Left lobe of liver (tissue), 2 donors: ENCODE measurements around the gene ATP5MG. TPM values are rescaled to one million over a fixed set of nuclear protein-coding genes. Genes with fewer than 3 reads are reported as not detected.

Experiments
- ATAC-seq: fragments of 200-7000 bp; cut with Tn5 transposase; one replicate; pipeline ENCODE4 v1.9.1; 2020; ENCODE audit warnings: mild to moderate bottlenecking, moderate library complexity
- DNase-seq: peaks from one replicate; pipeline ENCODE4 v3.0.0-alpha.2; 2020; ENCODE audit warnings: low spot score
- total RNA-seq: library from RNA; stranded (reverse); gene quantifications from one replicate; pipeline ENCODE4 v1.2.1, GENCODE V29; 2021
- donor health status: DM: no; HTN: no; CAD: no; lungs with moderate emphysema.
- donor health status: DM: no; HTN: yes; CAD: no.

ATP5MG gene
- total RNA-seq, 1 donor from 2014 or later: 94.9 TPM

GRCh38 chr11:118441770-118442275, 40.4 kb downstream of the ATP5MG start:
- ATAC-seq (no peak), DNase-seq (no peak)

DNA sequence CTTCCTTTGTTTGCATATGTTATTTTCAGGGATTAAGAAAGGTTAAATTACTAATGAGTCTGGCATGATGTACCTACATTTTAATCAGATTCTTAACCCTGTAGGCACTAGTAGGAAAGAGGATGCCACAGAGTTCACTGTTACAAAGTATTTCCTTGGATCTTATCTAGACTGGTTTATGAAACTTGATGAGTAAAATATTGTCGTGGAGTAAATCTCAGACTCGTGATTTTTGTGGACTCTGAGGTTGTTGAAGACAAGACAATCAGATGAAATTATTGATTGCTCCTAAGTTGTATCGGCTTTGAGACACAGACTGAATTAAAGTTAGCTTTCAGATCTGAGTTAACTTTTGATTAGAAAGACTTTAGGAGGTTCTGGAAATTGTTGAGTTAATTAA, 40.9 kb downstream of the ATP5MG start:
- no peak for ATAC-seq
- no peak for DNase-seq

DNA sequence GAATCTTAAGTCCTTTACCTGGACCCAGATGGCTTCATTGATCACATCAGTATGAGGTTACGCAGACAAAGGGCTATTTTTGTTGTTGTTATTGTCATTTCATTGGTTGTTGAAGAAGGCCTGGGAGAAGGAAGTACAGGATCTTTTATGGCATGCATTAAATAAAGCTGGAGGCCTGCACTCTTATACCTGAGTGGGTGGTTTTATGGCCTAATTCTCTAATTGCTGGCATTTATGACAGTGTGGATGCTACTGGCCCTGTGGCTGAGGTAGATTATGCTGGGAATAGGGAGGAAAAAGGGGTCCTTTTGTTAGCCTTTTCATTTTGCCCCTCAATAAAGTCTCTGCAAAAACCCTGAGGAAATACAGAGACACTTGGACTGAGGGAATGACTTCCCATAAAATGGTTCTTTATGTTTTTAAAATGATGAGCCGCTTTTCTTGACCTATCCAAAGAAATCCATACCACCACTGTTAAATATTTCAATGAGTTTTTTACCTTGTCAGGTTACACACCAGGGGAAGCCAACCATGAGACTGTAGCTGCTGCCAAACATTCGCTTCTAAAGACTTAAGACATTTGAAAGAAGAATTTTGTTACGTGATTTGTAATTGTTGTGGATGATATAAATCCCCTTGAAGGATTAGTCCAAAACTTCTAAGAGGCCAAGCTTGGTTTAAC, 41.6 kb downstream of the ATP5MG start:
- no peak for DNase-seq
- ATAC-seq: no peak

DNA sequence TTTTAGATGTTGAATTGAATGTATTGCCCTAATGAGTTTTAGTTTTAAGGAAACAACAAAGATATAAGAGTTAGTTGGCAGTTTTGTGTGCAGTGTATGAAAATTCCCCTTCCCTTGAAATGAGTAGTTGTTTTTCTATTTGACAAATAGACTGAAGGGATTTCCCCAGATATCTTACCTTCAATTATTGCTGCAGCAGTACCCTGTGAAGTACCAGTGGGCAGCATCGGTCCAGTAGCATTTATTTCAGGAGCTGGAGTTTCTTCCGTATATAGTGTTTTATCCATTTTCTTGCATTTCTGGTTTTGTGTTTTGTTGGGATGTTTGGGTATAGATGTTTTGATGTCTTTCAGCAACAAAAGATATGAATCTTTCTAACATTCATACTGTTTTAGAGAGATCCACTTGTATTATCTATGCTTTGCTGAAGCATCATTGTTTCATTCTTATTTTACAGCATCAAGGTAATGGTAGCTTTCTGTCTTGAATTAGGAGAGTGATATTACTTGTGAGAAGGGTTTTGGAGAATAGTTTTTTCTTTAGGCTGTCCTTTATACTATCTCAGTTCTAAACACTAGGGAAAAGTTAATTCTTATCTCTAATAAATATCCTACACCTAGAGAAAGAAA, 42.3 kb downstream of the ATP5MG start:
- ATAC-seq: no peak

GRCh38 chr11:118447423-118447822, 46.0 kb downstream of the ATP5MG start:
- DNase-seq (no peak), ATAC-seq (no peak)

More for the DNA sequence above, 42.3 kb downstream of the ATP5MG start:
- no peak for DNase-seq

DNA sequence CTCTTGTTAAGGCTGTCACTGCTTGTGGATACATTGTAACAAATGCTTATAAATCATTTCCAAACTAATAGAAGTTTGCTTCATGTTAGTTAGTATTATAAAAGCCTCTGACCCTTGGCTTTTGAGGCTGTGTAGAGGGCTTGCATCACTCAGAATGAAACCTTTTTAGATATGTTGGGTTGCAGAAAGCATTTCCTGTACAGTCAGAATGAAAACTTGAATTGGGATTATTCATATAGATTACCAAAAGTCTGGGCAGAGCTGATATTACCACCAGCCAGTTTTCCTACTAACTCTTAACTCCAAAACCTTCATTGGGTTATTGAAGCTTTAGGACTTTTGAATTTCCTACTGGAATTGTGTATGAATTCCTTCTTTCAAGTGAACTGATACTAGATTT, 46.9 kb downstream of the ATP5MG start:
- no peak for DNase-seq
- ATAC-seq: peak; percentile 44

DNA sequence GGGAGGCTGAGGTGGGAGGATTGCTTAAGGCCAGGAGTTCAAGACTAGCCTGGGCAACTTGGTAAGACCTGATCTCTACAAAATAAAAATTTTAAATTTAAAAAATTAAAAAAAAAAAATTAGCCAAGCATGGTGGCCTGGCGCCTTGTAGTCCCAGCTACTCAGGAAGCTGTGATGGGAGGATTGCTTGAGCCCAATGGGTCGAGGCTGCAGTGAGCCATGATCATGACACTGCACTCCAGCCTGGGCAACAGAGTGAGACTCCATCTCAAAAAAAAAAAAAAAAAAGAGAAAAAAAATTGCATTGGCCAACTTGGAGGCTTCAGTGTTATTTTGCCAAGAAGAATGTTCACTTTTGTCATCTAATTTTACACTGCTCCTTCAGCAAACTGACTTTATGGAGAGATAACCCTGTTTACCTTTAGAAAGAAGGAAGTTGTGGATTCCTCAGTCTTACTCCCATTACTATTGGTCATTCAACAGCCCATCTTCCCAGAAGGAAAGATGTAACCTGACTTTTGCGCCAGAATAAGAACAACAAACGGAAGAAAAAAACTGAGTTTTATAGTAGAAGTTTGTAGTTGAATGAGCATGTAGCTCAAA, 48.0 kb downstream of the ATP5MG start:
- DNase-seq: no peak
- no peak for ATAC-seq

DNA sequence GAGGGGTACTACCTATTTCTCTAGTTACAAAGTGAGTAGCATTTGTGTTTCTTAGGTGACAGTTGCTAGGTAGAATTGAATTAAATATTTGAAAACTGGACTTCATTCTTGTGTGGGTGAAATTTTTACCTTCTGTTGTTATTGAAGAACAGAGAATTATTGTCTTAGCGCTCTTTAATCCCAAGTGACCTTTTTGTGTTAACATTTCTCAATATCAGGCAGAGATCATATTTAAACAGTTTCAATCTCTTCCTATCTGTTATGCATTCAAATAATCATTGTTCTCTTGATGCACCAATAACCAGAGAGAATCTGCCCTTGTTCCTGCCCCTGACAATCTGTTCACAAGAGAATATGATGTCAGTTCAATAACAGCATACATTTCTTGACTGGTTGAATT, 49.0 kb downstream of the ATP5MG start:
- ATAC-seq (peak; percentile 48), DNase-seq (no peak)

Other genes with a start within 250 kb of the ATP5MG start
- gene SCN4B, start 248.8 kb upstream of the ATP5MG start, total RNA-seq: 0.20 TPM
- not detected for gene SCN2B, start 225.0 kb upstream of the ATP5MG start, total RNA-seq
- gene JAML, start 176.6 kb upstream of the ATP5MG start, total RNA-seq: 1.9 TPM
- gene MPZL3, start 149.2 kb upstream of the ATP5MG start, total RNA-seq: 5.8 TPM
- gene MPZL2, start 137.3 kb upstream of the ATP5MG start, total RNA-seq: 18.6 TPM
- 1.5 TPM for gene CD3E, start 96.9 kb upstream of the ATP5MG start, total RNA-seq
- gene CD3D, start 58.9 kb upstream of the ATP5MG start, total RNA-seq: 1.6 TPM
- gene CD3G, start 57.3 kb upstream of the ATP5MG start, total RNA-seq: 0.23 TPM
- gene UBE4A, start 42.0 kb upstream of the ATP5MG start, total RNA-seq: 22.8 TPM
- gene KMT2A, start 34.9 kb downstream of the ATP5MG start, total RNA-seq: 20.4 TPM
- 116 TPM for gene TTC36, start 125.9 kb downstream of the ATP5MG start, total RNA-seq
- 37.5 TPM for gene TMEM25, start 129.6 kb downstream of the ATP5MG start, total RNA-seq
- gene IFT46, start 164.3 kb downstream of the ATP5MG start, total RNA-seq: 5.4 TPM
- 61.0 TPM for gene ARCN1, start 170.8 kb downstream of the ATP5MG start, total RNA-seq
- 7.5 TPM for gene PHLDB1, start 206.0 kb downstream of the ATP5MG start, total RNA-seq